OCI-LY1 (cell line): ENCODE measurements around the gene ERN1.

Experiments used
- H2AFZ ChIP-seq: fragments of 200-600 bp; sonication (generic), shearing (Covaris generic); 2 replicates; pipeline ENCODE4 v1.6.0; 2014; ENCODE audit warnings: antibody characterized with exemption, mild to moderate bottlenecking, low read length
- H3F3A ChIP-seq: fragments of 200-600 bp; sonication (generic), shearing (Covaris generic); 2 replicates; pipeline ENCODE4 v1.6.0; 2014; ENCODE audit warnings: mild to moderate bottlenecking, antibody characterized with exemption, low read length, moderate library complexity; ENCODE audit not compliant: insufficient read depth
- H3K27ac ChIP-seq: fragments of 200-600 bp; sonication (generic); 2 replicates; pipeline ENCODE4 v1.5.1; 2014; ENCODE audit warnings: low read length, mixed run types, mild to moderate bottlenecking, low read depth; ENCODE audit not compliant: poor library complexity, severe bottlenecking
- H3K27me3 ChIP-seq: fragments of 200-600 bp; sonication (generic); 2 replicates; pipeline ENCODE4 v1.6.0; 2014; ENCODE audit warnings: antibody characterized with exemption, mild to moderate bottlenecking, low read length, moderate library complexity; ENCODE audit not compliant: insufficient read depth
- H3K36me3 ChIP-seq: fragments of 200-600 bp; sonication (generic); 2 replicates; pipeline ENCODE4 v1.6.1; 2014; ENCODE audit warnings: mild to moderate bottlenecking, antibody characterized with exemption, low read length, moderate library complexity, mixed read lengths; ENCODE audit not compliant: insufficient read depth
- H3K4me1 ChIP-seq: fragments of 200-600 bp; sonication (generic); 2 replicates; pipeline ENCODE4 v1.5.1; 2014; ENCODE audit warnings: mild to moderate bottlenecking, low read length, moderate library complexity; ENCODE audit not compliant: insufficient read depth, severe bottlenecking
- H3K4me2 ChIP-seq: fragments of 200-600 bp; sonication (generic), shearing (Covaris generic); 2 replicates; pipeline ENCODE4 v1.6.1; 2014; ENCODE audit warnings: low read length
- H3K4me3 ChIP-seq: fragments of 200-600 bp; sonication (generic); 2 replicates; pipeline ENCODE4 v1.5.1; 2014; ENCODE audit warnings: low read length, low read depth, mild to moderate bottlenecking, mixed read lengths; ENCODE audit not compliant: poor library complexity, severe bottlenecking
- H3K79me2 ChIP-seq: fragments of 200-600 bp; shearing (Covaris generic); 2 replicates; pipeline ENCODE4 v1.6.1; 2016; ENCODE audit warnings: mixed run types, low read length, mixed read lengths; ENCODE audit not compliant: insufficient read depth
- H3K9ac ChIP-seq: fragments of 200-600 bp; sonication (generic), shearing (Covaris generic); 2 replicates; pipeline ENCODE4 v1.6.1; 2014; ENCODE audit warnings: mild to moderate bottlenecking, low read length, mixed read lengths
- H3K9me2 ChIP-seq: fragments of 200-600 bp; sonication (generic), shearing (Covaris generic); 2 replicates; pipeline ENCODE4 v1.6.1; 2014; ENCODE audit warnings: low read depth, mild to moderate bottlenecking, low read length, mixed read lengths
- H3K9me3 ChIP-seq: fragments of 200-600 bp; shearing (Covaris generic); 2 replicates; pipeline ENCODE4 v1.6.1; 2014; ENCODE audit warnings: low read length, mixed read lengths
- H4K20me1 ChIP-seq: fragments of 200-600 bp; sonication (generic), shearing (Covaris generic); 2 replicates; pipeline ENCODE4 v1.6.0; 2016; ENCODE audit warnings: mild to moderate bottlenecking, low read length; ENCODE audit not compliant: insufficient read depth
- CTCF ChIP-seq: fragments of 200-600 bp; sonication (generic), shearing (Covaris generic); IDR thresholded peaks from 2 replicates; pipeline ENCODE4 v1.5.1; 2017; ENCODE audit warnings: mild to moderate bottlenecking, antibody characterized with exemption, low read length, moderate library complexity, mixed read lengths
- EZH2 ChIP-seq: fragments of 200-600 bp; sonication (generic), shearing (Covaris generic); IDR thresholded peaks from 2 replicates; pipeline ENCODE4 v1.8.0; 2017; ENCODE audit warnings: borderline replicate concordance, mixed run types, mild to moderate bottlenecking, antibody characterized with exemption, low read length, moderate library complexity, mixed read lengths

ERN1 gene

DNA sequence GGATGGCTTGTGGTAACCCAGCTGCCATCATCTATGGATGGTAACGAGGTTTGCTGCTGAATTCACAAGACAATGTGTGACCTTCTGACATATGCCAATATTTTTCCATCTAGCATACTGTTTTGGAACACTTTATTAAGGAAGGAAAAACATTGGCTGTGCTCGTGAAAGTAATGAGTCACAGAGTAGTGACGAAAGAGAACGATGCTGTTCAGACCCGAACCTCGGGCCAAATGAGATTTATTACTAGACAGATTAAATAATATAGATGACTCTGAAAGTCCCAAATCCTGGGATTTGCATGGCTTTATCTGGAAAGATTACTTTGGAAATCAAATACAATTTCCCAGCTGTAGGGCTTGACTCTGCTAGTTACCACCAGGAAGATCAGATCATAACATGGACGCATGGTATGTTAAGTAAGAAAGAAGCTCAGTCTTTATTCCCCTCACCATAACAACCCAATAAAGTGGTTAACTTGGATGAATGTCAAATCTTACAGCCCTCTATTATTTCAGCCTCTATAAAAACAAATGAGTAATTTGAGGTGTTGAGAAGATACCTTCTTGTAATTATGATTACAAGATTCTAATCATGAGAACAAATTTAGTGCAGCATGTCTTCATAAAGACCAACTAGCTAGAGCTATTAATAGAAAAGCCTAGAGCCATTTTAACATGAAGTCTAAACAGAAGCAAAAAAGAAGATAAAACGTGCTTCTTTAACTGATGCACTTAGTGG lies 32.6 kb downstream of the ERN1 start:
- no peak for TF ChIP-seq EZH2
- no peak for TF ChIP-seq CTCF
- Histone ChIP-seq H3K27me3 (no peaks in the 10 kb centered on the region), H3K36me3 (no peaks in the 10 kb centered on the region), H3K9me2 (no peaks in the 10 kb centered on the region), H2AFZ (no peak overlapping the region), H4K20me1 (no peaks in the 10 kb centered on the region), H3K9ac (no peak overlapping the region), H3K79me2 (no peaks in the 10 kb centered on the region), H3K9me3 (no peaks in the 10 kb centered on the region), H3K4me2 (no peak overlapping the region), H3K4me1 (no peaks in the 10 kb centered on the region), H3K27ac (no peak overlapping the region), H3K4me3 (no peak overlapping the region), H3F3A (no peaks in the 10 kb centered on the region)

GRCh38 chr17:64096037-64096436 lies 33.9 kb downstream of the ERN1 start:
- H3K9me3 ChIP-seq: no peaks in the 10 kb centered on the region
- H2AFZ ChIP-seq: no peak overlapping the region
- no peaks in the 10 kb centered on the region for H3K36me3 ChIP-seq
- H3K27me3 ChIP-seq: no peaks in the 10 kb centered on the region
- H3K4me2 ChIP-seq: no peak overlapping the region
- H3F3A ChIP-seq: no peaks in the 10 kb centered on the region
- H3K9ac ChIP-seq: no peak overlapping the region
- H3K27ac ChIP-seq: no peak overlapping the region
- H3K4me3 ChIP-seq: no peak overlapping the region
- H3K4me1 ChIP-seq: peaks cover 4% of the 10 kb centered on the region
- TF ChIP-seq EZH2 (no peak), CTCF (no peak)
- no peaks in the 10 kb centered on the region for H3K79me2 ChIP-seq
- H4K20me1 ChIP-seq: no peaks in the 10 kb centered on the region
- H3K9me2 ChIP-seq: no peaks in the 10 kb centered on the region

DNA sequence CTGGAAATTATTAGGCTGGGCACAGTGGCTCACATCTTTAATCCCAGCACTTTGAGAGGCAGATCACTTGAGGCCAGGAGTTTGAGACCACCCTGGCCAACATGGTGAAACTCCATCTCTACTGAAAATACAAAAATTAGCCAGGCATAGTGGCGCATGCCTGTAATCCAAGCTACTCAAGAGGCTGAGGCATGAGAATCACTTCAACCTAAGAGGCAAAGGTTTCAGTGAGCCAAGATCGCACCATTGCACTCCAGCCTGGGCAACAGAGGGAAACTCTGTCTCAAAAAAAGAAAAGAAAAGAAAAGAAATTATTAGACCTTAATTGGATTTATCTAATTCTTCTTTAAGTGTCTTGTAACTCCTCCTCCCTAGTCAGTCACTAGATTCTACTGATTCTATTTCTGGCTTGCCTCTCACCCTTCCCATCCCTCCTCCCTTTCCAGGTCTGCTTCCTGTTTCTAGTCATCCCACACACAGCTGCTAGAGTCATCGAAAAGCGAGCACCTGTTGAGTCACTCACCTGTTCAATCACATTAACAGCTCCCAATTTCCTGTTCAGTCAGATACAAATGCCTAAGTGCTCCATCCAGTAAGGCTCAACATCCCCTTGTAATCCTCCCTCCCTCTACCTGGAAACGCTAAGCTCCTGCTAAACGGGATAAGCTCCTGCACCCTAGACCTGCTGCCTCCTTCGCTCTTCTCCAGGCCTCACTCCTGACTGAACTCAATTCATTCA lies 34.6 kb downstream of the ERN1 start:
- no peak overlapping the region for H3K4me2 ChIP-seq
- no peaks in the 10 kb centered on the region for H4K20me1 ChIP-seq
- no peaks in the 10 kb centered on the region for H3K27me3 ChIP-seq
- no peak overlapping the region for H2AFZ ChIP-seq
- no peaks in the 10 kb centered on the region for H3K79me2 ChIP-seq
- no peak overlapping the region for H3K4me3 ChIP-seq
- no peak overlapping the region for H3K9ac ChIP-seq
- H3K4me1 ChIP-seq: peaks cover 6% of the 10 kb centered on the region
- TF ChIP-seq CTCF (no peak), EZH2 (no peak)
- no peak overlapping the region for H3K27ac ChIP-seq
- H3F3A ChIP-seq: no peaks in the 10 kb centered on the region
- H3K36me3 ChIP-seq: no peaks in the 10 kb centered on the region
- no peaks in the 10 kb centered on the region for H3K9me2 ChIP-seq
- no peaks in the 10 kb centered on the region for H3K9me3 ChIP-seq
